SH-SY5Y (cell line): ENCODE results near the gene HSD17B10.

Source experiments
- GATA2 ChIP-seq: IDR thresholded peaks from 2 replicates; pipeline ENCODE4 v1.6.1; 2011; ENCODE audit warnings: mild to moderate bottlenecking, low read depth, low read length
- GATA3 ChIP-seq: IDR thresholded peaks from 2 replicates; pipeline ENCODE4 v1.6.1; 2011; ENCODE audit warnings: low read depth, mild to moderate bottlenecking, low read length, moderate library complexity

HSD17B10 gene

GRCh38 chrX:53433651-53434639 is at the start of gene HSD17B10:
HSD17B10 (minus strand) TSS chrX:53434370; CDS start chrX:53434345, 25 bp downstream.
- TF ChIP-seq GATA2 (0 out of 2 replicates have a peak, but pooled peaks have one; percentile 19), GATA3 (no peak)

GRCh38 chrX:53483416-53483815 is 49.2 kb upstream of the HSD17B10 start:
- no peak for TF ChIP-seq GATA2
- no peak for TF ChIP-seq GATA3

- TF ChIP-seq GATA2 = no peak
- no peak for TF ChIP-seq GATA3
These were observed 47.8 kb upstream of the HSD17B10 start for GRCh38 chrX:53481816-53482465.

- TF ChIP-seq GATA3 (no peak), GATA2 (no peak)
These were observed 46.9 kb upstream of the HSD17B10 start for GRCh38 chrX:53481093-53481492.

GRCh38 chrX:53479301-53479700 is 45.1 kb upstream of the HSD17B10 start:
- TF ChIP-seq GATA2 = no peak
- TF ChIP-seq GATA3 = no peak

GRCh38 chrX:53476371-53476770 is 42.2 kb upstream of the HSD17B10 start:
- no peak for TF ChIP-seq GATA2
- no peak for TF ChIP-seq GATA3

- TF ChIP-seq GATA2 (no peak), GATA3 (no peak)
These were observed 40.5 kb upstream of the HSD17B10 start for GRCh38 chrX:53474707-53475106.

GRCh38 chrX:53471346-53471745 is 37.2 kb upstream of the HSD17B10 start:
- TF ChIP-seq GATA3 (no peak), GATA2 (no peak)

GRCh38 chrX:53458082-53458481 is 23.9 kb upstream of the HSD17B10 start:
- TF ChIP-seq GATA2 = no peak
- TF ChIP-seq GATA3 = no peak

GRCh38 chrX:53456254-53456653 is 22.1 kb upstream of the HSD17B10 start:
- no peak for TF ChIP-seq GATA2
- no peak for TF ChIP-seq GATA3

GRCh38 chrX:53452812-53453211 is 18.6 kb upstream of the HSD17B10 start:
- TF ChIP-seq GATA3 (no peak), GATA2 (no peak)

GRCh38 chrX:53449632-53450031 is 15.5 kb upstream of the HSD17B10 start:
- TF ChIP-seq GATA2 = no peak
- no peak for TF ChIP-seq GATA3

GRCh38 chrX:53447441-53447840 is 13.3 kb upstream of the HSD17B10 start:
- no peak for TF ChIP-seq GATA3
- TF ChIP-seq GATA2 = no peak

GRCh38 chrX:53445977-53446376 is 11.8 kb upstream of the HSD17B10 start:
- TF ChIP-seq GATA3 = no peak
- no peak for TF ChIP-seq GATA2

- TF ChIP-seq GATA2 (no peak), GATA3 (no peak)
These were observed 8.1 kb upstream of the HSD17B10 start for GRCh38 chrX:53442322-53442631.
